ENCODE data around the gene DHX34.
A peak's percentile ranks its signal among the peaks of the same experiment; 100 is the strongest.

DHX34 gene

DNA sequence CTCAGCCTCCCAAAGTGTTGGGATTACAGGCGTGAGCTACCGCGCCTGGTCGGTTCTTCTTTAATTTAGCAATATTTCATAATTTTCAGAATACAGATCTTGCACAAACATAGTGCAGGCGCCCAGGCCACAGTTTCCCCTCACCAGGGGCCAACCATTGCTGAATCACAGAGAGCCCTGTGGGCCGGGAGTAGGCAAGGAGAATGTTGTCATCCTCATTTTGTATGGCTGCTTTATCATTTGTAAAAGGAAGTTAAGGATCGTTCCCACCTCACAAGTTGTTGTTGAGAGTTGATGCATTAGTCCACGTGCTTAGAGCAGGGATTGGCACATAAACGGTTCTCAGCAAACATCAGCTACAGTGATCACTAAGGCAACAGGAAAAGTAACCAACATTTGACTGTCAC is 40.0 kb downstream of the DHX34 start:
- H3K9me3 ChIP-seq (replicated peaks; ENCODE audit: insufficient read depth, low read length) = no peaks in the 10 kb centered on the region
- H3K9ac ChIP-seq (ENCODE audit: low read length) = no peak overlapping the region
- no peaks in the 10 kb centered on the region for H3K36me3 ChIP-seq (replicated peaks; ENCODE audit: insufficient read depth, low read length)
- no peaks in the 10 kb centered on the region for H3K9me2 ChIP-seq (replicated peaks; ENCODE audit: insufficient read depth, low read length)
- no peaks in the 10 kb centered on the region for H3F3A ChIP-seq (ENCODE audit: insufficient read depth, low read length)
- no peaks in the 10 kb centered on the region for H4K20me1 ChIP-seq (ENCODE audit: insufficient read depth, low read length)
- no peaks in the 10 kb centered on the region for H3K79me2 ChIP-seq (ENCODE audit: low read length)
- no peak overlapping the region for H2AFZ ChIP-seq (ENCODE audit: low read length)
- TF ChIP-seq EZH2 (optimal IDR thresholded peaks at IDR 0.05; ENCODE audit: low read depth, low read length) (no peak), EZH2phosphoT487 (IDR thresholded peaks at IDR 0.05; ENCODE audit: low read length) (no peak)
- TF ChIP-seq, protein P1, sequence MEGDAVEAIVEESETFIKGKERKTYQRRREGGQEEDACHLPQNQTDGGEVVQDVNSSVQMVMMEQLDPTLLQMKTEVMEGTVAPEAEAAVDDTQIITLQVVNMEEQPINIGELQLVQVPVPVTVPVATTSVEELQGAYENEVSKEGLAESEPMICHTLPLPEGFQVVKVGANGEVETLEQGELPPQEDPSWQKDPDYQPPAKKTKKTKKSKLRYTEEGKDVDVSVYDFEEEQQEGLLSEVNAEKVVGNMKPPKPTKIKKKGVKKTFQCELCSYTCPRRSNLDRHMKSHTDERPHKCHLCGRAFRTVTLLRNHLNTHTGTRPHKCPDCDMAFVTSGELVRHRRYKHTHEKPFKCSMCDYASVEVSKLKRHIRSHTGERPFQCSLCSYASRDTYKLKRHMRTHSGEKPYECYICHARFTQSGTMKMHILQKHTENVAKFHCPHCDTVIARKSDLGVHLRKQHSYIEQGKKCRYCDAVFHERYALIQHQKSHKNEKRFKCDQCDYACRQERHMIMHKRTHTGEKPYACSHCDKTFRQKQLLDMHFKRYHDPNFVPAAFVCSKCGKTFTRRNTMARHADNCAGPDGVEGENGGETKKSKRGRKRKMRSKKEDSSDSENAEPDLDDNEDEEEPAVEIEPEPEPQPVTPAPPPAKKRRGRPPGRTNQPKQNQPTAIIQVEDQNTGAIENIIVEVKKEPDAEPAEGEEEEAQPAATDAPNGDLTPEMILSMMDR (IDR thresholded peaks at IDR 0.05; ENCODE audit: low read length) = no peak
- peaks cover 10% of the 10 kb centered on the region for H3K27me3 ChIP-seq (replicated peaks; ENCODE audit: insufficient read depth, low read length)
- H3K4me2 ChIP-seq (ENCODE audit: low read depth, low read length) = no peak overlapping the region
- no peak overlapping the region for H3K4me3 ChIP-seq (ENCODE audit: low read length)
- no peaks in the 10 kb centered on the region for H3K4me1 ChIP-seq (ENCODE audit: low read length)
- no peak for DNase-seq
- H3K27ac ChIP-seq (ENCODE audit: low read length) = no peak overlapping the region

DNA sequence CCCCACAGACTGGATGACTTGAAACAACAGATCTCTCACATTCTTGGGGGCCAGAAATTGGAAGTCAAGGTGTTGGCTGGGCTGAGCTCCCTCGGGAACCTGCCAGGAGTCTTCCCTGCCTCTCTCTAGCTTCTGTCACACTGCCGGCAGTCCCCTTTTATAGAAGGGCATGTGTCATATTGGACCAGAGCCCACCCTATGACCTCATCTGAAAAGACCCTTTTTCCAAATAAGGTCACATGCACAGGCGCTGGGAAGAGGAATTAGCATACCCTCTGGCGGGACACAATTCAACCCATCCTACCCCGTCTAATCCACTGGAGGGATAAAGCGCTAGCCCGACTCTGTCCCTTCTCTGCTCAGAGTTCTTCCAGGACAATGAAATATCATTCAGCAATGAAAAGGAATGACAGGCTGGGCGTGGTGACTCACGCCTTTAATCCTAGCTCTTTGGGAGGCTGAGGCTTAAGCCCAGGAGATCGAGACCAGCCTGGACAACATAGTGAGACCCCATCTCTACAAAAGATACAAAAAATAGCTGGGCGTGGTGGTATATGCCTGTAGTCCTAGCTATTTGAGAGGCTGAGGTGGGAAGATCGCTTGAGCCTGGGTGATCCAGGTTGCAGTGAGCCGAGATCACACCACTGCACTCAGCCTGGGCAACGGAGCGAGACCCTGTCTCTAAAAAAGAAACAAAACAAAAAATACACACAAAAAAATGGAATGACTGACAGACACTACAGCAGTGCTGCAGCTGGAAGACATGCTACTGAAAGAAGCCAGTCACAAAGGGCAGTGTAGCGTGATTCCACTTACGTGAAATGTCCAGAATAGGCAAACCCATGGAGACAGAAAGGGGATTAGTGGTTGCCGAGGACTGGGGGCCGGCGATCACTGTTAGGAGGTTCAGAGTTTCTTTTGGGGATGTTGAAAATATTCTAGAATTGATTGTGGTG is 41.7 kb downstream of the DHX34 start:
- peak overlapping the region; percentile 18; the same call in 1 of the 2 replicates for H3K4me2 ChIP-seq (ENCODE audit: low read depth, low read length)
- H3K4me3 ChIP-seq (ENCODE audit: low read length) = no peak overlapping the region
- H3K79me2 ChIP-seq (ENCODE audit: low read length) = no peaks in the 10 kb centered on the region

DNA sequence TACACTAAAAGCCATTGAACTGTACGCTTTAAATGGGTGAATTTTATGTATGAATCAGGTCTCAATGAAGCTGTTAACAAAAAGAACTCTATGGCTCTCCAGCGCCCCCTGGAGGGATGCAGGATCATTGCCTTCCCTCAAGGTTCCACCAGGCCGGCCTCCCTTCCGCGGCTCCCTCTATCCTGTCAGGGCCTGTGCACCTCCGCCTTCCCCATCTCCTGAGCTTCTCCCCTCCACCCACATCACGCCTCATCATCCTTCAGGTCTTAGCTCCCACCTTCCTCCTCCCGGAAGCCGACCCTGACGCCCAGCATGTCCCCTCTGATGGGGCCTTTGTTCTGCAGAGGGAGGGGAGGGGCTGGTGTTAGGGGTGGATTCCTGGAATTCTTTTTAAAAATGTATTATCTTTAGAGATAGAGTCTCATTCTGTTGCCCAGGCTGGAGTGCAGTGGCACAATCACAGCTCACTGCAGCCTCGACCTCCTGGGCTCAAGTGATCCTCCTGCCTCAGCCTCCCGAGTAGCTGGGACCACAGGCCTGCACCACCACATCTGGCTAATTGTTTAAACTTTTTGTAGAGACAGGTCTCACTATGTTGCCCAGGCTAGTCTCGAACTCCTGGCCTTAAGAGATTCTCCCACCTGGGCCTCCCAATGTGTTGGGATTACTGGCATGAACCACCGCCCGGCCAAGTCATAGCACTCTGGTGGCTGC is 42.6 kb downstream of the DHX34 start:
- Histone ChIP-seq H3K4me3 (ENCODE audit: low read length) (no peak overlapping the region), H3K27me3 (replicated peaks; ENCODE audit: insufficient read depth, low read length) (peaks cover 13% of the 10 kb centered on the region), H3K9ac (ENCODE audit: low read length) (no peak overlapping the region), H3K27ac (ENCODE audit: low read length) (no peak overlapping the region), H3F3A (ENCODE audit: insufficient read depth, low read length) (no peaks in the 10 kb centered on the region), H3K4me1 (ENCODE audit: low read length) (no peaks in the 10 kb centered on the region), H4K20me1 (ENCODE audit: insufficient read depth, low read length) (no peaks in the 10 kb centered on the region), H3K4me2 (ENCODE audit: low read depth, low read length) (peak overlapping the region; percentile 18; the same call in 1 of the 2 replicates), H2AFZ (ENCODE audit: low read length) (no peak overlapping the region), H3K36me3 (replicated peaks; ENCODE audit: insufficient read depth, low read length) (no peaks in the 10 kb centered on the region), H3K9me2 (replicated peaks; ENCODE audit: insufficient read depth, low read length) (no peaks in the 10 kb centered on the region), H3K79me2 (ENCODE audit: low read length) (no peaks in the 10 kb centered on the region), H3K9me3 (replicated peaks; ENCODE audit: insufficient read depth, low read length) (no peaks in the 10 kb centered on the region)
- DNase-seq = peak; percentile 67
- TF ChIP-seq EZH2phosphoT487 (IDR thresholded peaks at IDR 0.05; ENCODE audit: low read length) = no peak
- no peak for TF ChIP-seq EZH2 (optimal IDR thresholded peaks at IDR 0.05; ENCODE audit: low read depth, low read length)
- TF ChIP-seq, protein P1 (IDR thresholded peaks at IDR 0.05; ENCODE audit: low read length) = peak; percentile 84

More for the DNA sequence above, 41.7 kb downstream of the DHX34 start:
- Histone ChIP-seq H3K9me2 (replicated peaks; ENCODE audit: insufficient read depth, low read length) (no peaks in the 10 kb centered on the region), H3F3A (ENCODE audit: insufficient read depth, low read length) (no peaks in the 10 kb centered on the region), H3K4me1 (ENCODE audit: low read length) (no peaks in the 10 kb centered on the region), H2AFZ (ENCODE audit: low read length) (no peak overlapping the region), H3K36me3 (replicated peaks; ENCODE audit: insufficient read depth, low read length) (no peaks in the 10 kb centered on the region), H4K20me1 (ENCODE audit: insufficient read depth, low read length) (no peaks in the 10 kb centered on the region), H3K9me3 (replicated peaks; ENCODE audit: insufficient read depth, low read length) (no peaks in the 10 kb centered on the region), H3K27ac (ENCODE audit: low read length) (no peak overlapping the region), H3K9ac (ENCODE audit: low read length) (no peak overlapping the region), H3K27me3 (replicated peaks; ENCODE audit: insufficient read depth, low read length) (peaks cover 13% of the 10 kb centered on the region)
- no peak for DNase-seq
- TF ChIP-seq EZH2phosphoT487 (IDR thresholded peaks at IDR 0.05; ENCODE audit: low read length) = no peak

Measured in MM.1S (cell line).